Fibroblast of pulmonary artery (primary cell): Measurements from ENCODE around the gene PPP2R1B.

Experiments
- DNase-seq: peaks from one replicate; pipeline ENCODE4 v3.0.0-alpha.2; 2010; ENCODE audit warnings: low read depth
- H3K4me3 ChIP-seq: replicated peaks from 2 replicates; pipeline ENCODE4 v1.5.1; 2011; ENCODE audit warnings: low read depth, mild to moderate bottlenecking, control low read depth, low read length, moderate library complexity
- TF ChIP-seq, protein P1 (sequence below): IDR thresholded peaks from 2 replicates; pipeline ENCODE4 v1.5.1; 2011; ENCODE audit warnings: mild to moderate bottlenecking, control low read depth, low read length, inconsistent platforms; ENCODE audit errors: missing control alignments

PPP2R1B gene

DNA sequence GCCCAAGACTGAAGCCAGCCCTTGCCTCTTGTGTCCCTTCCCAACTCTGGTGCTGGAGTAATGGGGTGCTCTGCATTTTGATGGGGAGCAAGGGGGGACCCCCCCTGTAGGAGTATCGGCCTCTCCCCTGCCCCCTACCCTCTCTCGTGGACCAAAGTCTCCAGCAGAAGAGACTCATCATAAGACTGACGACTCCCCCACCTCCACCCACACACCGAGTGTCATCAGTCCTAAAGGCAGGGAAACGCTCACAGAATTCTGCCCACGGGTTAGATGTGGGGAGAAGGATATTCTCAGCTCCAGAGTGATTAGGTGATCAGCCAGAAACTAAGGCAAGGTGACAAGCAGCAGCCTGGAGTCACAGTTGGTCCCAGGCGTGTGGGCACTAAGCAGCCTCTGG lies 38.8 kb downstream of the PPP2R1B start:
- DNase-seq = no peak
- no peak overlapping the region for H3K4me3 ChIP-seq
- TF ChIP-seq, protein P1, sequence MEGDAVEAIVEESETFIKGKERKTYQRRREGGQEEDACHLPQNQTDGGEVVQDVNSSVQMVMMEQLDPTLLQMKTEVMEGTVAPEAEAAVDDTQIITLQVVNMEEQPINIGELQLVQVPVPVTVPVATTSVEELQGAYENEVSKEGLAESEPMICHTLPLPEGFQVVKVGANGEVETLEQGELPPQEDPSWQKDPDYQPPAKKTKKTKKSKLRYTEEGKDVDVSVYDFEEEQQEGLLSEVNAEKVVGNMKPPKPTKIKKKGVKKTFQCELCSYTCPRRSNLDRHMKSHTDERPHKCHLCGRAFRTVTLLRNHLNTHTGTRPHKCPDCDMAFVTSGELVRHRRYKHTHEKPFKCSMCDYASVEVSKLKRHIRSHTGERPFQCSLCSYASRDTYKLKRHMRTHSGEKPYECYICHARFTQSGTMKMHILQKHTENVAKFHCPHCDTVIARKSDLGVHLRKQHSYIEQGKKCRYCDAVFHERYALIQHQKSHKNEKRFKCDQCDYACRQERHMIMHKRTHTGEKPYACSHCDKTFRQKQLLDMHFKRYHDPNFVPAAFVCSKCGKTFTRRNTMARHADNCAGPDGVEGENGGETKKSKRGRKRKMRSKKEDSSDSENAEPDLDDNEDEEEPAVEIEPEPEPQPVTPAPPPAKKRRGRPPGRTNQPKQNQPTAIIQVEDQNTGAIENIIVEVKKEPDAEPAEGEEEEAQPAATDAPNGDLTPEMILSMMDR = no peak

DNA sequence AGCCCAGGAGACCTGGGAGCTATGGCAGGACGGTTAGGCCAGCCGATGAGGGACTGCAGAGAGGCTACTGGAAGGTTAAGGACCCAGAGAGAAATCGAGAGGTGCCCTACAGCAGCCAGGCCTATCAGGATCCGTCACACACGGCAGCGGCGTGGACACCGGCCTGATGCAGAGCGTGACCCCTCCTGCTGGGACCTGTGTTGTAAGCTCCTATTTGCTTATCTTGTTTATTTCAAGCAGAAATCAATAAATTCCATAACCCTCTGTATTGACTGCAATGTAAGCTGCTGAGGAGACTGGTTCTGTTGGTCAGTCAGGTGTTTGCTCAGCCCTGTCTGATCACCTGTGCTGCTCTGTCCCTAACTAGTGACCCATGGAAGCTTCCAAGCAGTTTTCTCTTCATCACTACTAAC lies 39.9 kb downstream of the PPP2R1B start:
- no peak for DNase-seq
- TF ChIP-seq, protein P1 = no peak
- H3K4me3 ChIP-seq = no peak overlapping the region

DNA sequence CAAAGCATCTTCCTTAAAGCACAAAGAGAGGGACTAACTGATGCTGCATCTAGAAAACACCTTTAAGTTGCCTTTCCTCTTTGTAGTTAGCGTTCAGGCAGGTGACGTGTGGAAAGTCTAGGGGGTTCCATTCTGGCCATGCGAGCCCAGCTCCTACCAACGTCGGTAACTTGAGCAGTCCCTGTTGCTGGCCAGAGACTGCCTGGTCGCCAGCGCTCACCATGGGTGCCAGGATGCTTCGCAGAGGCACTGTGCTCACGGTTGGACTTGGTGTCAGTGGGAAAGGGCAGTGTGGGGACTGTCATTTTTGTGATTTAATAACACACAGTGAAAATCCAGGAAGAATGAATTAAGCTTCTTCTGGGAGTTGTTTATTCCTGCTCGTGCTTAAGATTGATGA lies 40.6 kb downstream of the PPP2R1B start:
- DNase-seq = no peak
- H3K4me3 ChIP-seq = no peak overlapping the region
- TF ChIP-seq, protein P1 = no peak

DNA sequence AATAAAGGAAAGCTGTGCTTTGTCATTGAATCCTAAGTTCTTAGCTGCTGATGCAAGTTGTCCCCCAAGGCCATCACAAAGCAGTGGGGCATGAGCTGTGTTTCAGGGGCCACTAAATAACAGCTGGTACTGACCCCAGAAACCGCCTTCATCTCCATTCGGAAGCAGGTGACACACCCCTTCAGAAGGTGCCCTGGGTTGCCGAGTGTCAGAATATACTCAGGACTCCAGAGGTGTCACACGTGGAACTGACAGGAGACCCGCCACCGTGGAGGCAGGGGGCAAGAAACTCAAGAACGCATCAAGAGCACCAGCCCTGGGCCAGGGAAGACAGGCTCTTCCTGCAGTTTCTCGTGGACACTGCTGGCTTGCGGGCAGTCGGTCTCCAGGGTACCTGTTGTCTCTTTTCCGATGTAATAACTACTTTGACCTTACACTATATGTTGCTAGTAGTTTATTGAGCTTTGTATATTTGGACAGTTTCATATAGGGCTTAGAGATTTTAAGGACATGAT lies 41.5 kb downstream of the PPP2R1B start:
- TF ChIP-seq, protein P1 = no peak
- DNase-seq = no peak
- no peak overlapping the region for H3K4me3 ChIP-seq

DNA sequence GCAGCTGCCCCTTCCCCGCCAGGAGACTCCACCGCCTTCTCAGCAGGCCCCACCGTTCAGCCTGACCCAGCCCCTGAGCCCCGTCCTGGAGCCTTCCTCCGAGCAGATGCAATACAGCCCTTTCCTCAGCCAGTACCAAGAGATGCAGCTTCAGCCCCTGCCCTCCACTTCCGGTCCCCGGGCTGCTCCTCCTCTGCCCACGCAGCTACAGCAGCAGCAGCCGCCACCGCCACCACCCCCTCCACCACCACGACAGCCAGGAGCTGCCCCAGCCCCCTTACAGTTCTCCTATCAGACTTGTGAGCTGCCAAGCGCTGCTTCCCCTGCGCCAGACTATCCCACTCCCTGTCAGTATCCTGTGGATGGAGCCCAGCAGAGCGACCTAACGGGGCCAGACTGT lies 42.6 kb downstream of the PPP2R1B start:
- no peak overlapping the region for H3K4me3 ChIP-seq
- TF ChIP-seq, protein P1 = no peak
- no peak for DNase-seq

DNA sequence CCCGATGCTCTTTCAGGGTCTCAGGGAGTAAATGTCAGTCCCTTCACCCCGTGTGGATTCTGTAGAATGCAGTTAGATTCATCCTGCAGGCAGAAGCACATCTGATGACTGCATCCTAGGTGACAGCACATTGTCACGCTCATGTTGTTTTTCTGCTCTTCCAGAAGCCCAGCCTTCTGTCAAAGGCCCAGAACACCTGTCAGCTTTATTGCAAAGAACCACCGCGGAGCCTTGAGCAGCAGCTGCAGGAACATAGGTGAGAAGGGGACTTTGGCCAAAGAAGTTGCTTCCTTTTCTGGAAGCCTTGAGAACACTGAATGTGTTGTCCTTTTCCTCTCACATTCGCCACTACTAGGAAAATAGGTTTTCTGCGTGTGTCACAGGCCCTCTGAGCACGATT lies 43.7 kb downstream of the PPP2R1B start:
- DNase-seq = no peak
- TF ChIP-seq, protein P1 = no peak
- H3K4me3 ChIP-seq = no peak overlapping the region

DNA sequence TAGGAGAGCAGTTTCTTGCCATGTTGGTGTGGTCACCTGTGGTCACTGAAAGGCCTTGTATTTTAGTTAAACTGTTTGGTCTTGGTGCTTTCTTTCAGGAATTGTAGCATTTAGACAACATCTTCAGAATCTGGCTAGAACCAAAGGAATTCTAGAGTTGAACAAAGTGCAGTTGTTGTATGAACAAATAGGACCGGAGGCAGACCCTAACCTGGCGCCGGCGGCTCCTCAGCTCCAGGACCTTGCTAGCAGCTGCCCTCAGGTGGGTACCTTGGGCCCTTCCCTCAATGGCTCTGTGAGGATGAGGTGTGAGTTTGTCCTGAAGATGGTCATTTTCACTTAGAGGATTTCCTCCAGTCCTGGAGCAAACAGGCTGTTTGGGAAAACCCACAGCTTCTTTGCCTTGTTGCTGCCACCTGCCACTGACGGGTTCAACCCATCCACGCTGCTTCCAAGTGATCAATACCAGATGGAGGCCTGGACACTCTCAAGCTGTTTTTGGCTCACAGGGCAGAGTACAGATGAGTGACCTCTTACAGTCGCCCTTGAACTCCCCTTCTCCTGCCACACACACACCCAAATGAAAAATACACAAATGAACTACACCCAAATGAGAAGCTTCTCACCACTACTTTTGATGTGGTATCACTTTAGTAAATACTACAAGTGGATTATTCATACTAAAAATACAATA lies 45.2 kb downstream of the PPP2R1B start:
- TF ChIP-seq, protein P1 = no peak
- no peak overlapping the region for H3K4me3 ChIP-seq
- DNase-seq = no peak
